H9 (cell line): ENCODE results near the gene PALM2AKAP2. TPM values are rescaled to one million over a fixed set of nuclear protein-coding genes. Genes with fewer than 3 reads are reported as not detected.

Source experiments
- DNase-seq: peaks from one replicate; pipeline ENCODE4 v3.0.0-alpha.2; 2017
- H2AFZ ChIP-seq: one replicate; pipeline ENCODE4 v1.6.1; 2013; ENCODE audit warnings: mild to moderate bottlenecking, low read length, control low read depth, moderate library complexity
- H2AK5ac ChIP-seq: 2 replicates; pipeline ENCODE4 v1.6.1; 2013; ENCODE audit warnings: low read length, control low read depth, mixed read lengths; ENCODE audit not compliant: insufficient read length
- H2BK120ac ChIP-seq: one replicate; pipeline ENCODE4 v1.6.1; 2013; ENCODE audit warnings: low read depth, mild to moderate bottlenecking, low read length, control low read depth, inconsistent platforms; ENCODE audit not compliant: poor library complexity, severe bottlenecking
- H2BK12ac ChIP-seq: 2 replicates; pipeline ENCODE4 v1.6.1; 2013; ENCODE audit warnings: low read length, control low read depth, mixed read lengths, low read depth; ENCODE audit not compliant: insufficient read length
- H2BK15ac ChIP-seq: 2 replicates; pipeline ENCODE4 v1.6.1; 2013; ENCODE audit warnings: low read depth, low read length, control low read depth
- H2BK20ac ChIP-seq: one replicate; pipeline ENCODE4 v1.6.1; 2013; ENCODE audit warnings: low read depth, mild to moderate bottlenecking, low read length, control low read depth, inconsistent platforms; ENCODE audit not compliant: poor library complexity, severe bottlenecking
- H2BK5ac ChIP-seq: 2 replicates; pipeline ENCODE4 v1.6.1; 2013; ENCODE audit warnings: low read length, control low read depth, mixed read lengths; ENCODE audit not compliant: insufficient read length
- H3K14ac ChIP-seq: 2 replicates; pipeline ENCODE4 v1.6.1; 2013; ENCODE audit warnings: low read length, control low read depth; ENCODE audit not compliant: insufficient read depth
- H3K18ac ChIP-seq: 2 replicates; pipeline ENCODE4 v1.6.1; 2013; ENCODE audit warnings: low read depth, mild to moderate bottlenecking, mixed read lengths, low read length, control low read depth; ENCODE audit not compliant: insufficient read length
- H3K23ac ChIP-seq: 2 replicates; pipeline ENCODE4 v1.6.1; 2013; ENCODE audit warnings: low read length, control low read depth, mixed read lengths, low read depth; ENCODE audit not compliant: insufficient read length
- H3K23me2 ChIP-seq: 2 replicates; pipeline ENCODE4 v1.6.1; 2013; ENCODE audit warnings: low read depth, mild to moderate bottlenecking, mixed read lengths, low read length, control low read depth; ENCODE audit not compliant: insufficient read length, poor library complexity, severe bottlenecking
- H3K27ac ChIP-seq: 2 replicates; pipeline ENCODE4 v1.5.1; 2013; ENCODE audit warnings: low read length, control low read depth, mixed read lengths, low read depth; ENCODE audit not compliant: insufficient read length
- H3K27me3 ChIP-seq: 2 replicates; pipeline ENCODE4 v1.6.1; 2013; ENCODE audit warnings: low read length, control low read depth, inconsistent platforms; ENCODE audit not compliant: insufficient read depth
- H3K4ac ChIP-seq: 2 replicates; pipeline ENCODE4 v1.6.1; 2013; ENCODE audit warnings: low read depth, mild to moderate bottlenecking, control low read depth, inconsistent platforms, low read length, moderate library complexity
- H3K4me1 ChIP-seq: 2 replicates; pipeline ENCODE4 v1.6.1; 2013; ENCODE audit warnings: low read length, control low read depth, inconsistent platforms; ENCODE audit not compliant: insufficient read depth
- H3K4me2 ChIP-seq: 2 replicates; pipeline ENCODE4 v1.6.1; 2013; ENCODE audit warnings: low read length, control low read depth, mixed read lengths; ENCODE audit not compliant: insufficient read length, insufficient read depth
- H3K56ac ChIP-seq: 2 replicates; pipeline ENCODE4 v1.6.1; 2013; ENCODE audit warnings: low read depth, mild to moderate bottlenecking, mixed read lengths, low read length, control low read depth; ENCODE audit not compliant: insufficient read length
- H3K79me1 ChIP-seq: 2 replicates; pipeline ENCODE4 v1.6.1; 2013; ENCODE audit warnings: low read depth, mild to moderate bottlenecking, moderate library complexity, low read length, control low read depth, inconsistent platforms; ENCODE audit not compliant: insufficient read depth, poor library complexity, severe bottlenecking
- H3K79me2 ChIP-seq: 2 replicates; pipeline ENCODE4 v1.6.1; 2013; ENCODE audit warnings: low read length, control low read depth, inconsistent platforms; ENCODE audit not compliant: insufficient read depth
- H3K9ac ChIP-seq: 2 replicates; pipeline ENCODE4 v1.6.1; 2013; ENCODE audit warnings: low read length, control low read depth, mixed read lengths; ENCODE audit not compliant: insufficient read length; ENCODE audit errors: extremely low read depth
- H3K9me3 ChIP-seq: one replicate; pipeline ENCODE4 v1.6.1; 2013; ENCODE audit warnings: low read depth, low read length, inconsistent platforms; ENCODE audit not compliant: control insufficient read depth
- H3T11ph ChIP-seq: one replicate; pipeline ENCODE4 v1.6.1; 2013; ENCODE audit warnings: mild to moderate bottlenecking, low read length, control low read depth, inconsistent platforms
- H4K20me1 ChIP-seq: one replicate; pipeline ENCODE4 v1.6.1; 2013; ENCODE audit not compliant: control insufficient read depth, insufficient read length, insufficient read depth
- H4K5ac ChIP-seq: 2 replicates; pipeline ENCODE4 v1.6.1; 2013; ENCODE audit warnings: low read depth, mild to moderate bottlenecking, mixed read lengths, low read length, control low read depth; ENCODE audit not compliant: insufficient read length
- H4K8ac ChIP-seq: replicated peaks from 2 replicates; pipeline ENCODE4 v1.6.1; 2013; ENCODE audit warnings: low read length, control low read depth, mixed read lengths, low read depth; ENCODE audit not compliant: insufficient read length
- H4K91ac ChIP-seq: 2 replicates; pipeline ENCODE4 v1.6.1; 2013; ENCODE audit warnings: low read depth, mild to moderate bottlenecking, moderate library complexity, mixed read lengths, low read length, control low read depth; ENCODE audit not compliant: insufficient read length
- H3K27ac Mint-ChIP-seq, 3 experiments: 2 replicates in 2 of 3; 3 replicates in 1 of 3; pipeline ENCODE4 v1.8.0; 2020 to 2021; ENCODE audit warnings: mixed read lengths in 3 of 3, mild to moderate bottlenecking in 1 of 3, moderate library complexity in 1 of 3
- H3K27me3 Mint-ChIP-seq: 2 replicates; pipeline ENCODE4 v1.8.0; 2021; ENCODE audit warnings: low read depth, mild to moderate bottlenecking, moderate library complexity, mixed read lengths
- H3K36me3 Mint-ChIP-seq, 3 experiments: 2 replicates in 2 of 3; 3 replicates in 1 of 3; pipeline ENCODE4 v1.8.0; 2020 to 2021; ENCODE audit warnings: low read depth in 3 of 3, mixed read lengths in 3 of 3; ENCODE audit not compliant: insufficient read depth in 1 of 3
- H3K4me1 Mint-ChIP-seq, 2 experiments: 2 replicates each; pipeline ENCODE4 v1.8.0; 2020; ENCODE audit warnings: mixed read lengths in 2 of 2
- H3K4me3 Mint-ChIP-seq, 2 experiments: 2 replicates in 1 of 2; 3 replicates in 1 of 2; pipeline ENCODE4 v1.8.0; 2020 to 2021; ENCODE audit warnings: mild to moderate bottlenecking in 2 of 2, mixed read lengths in 2 of 2, moderate library complexity in 1 of 2
- H3K9me3 Mint-ChIP-seq, 2 experiments: 2 replicates in 1 of 2; 3 replicates in 1 of 2; pipeline ENCODE4 v1.8.0; 2020; ENCODE audit warnings: mild to moderate bottlenecking in 2 of 2, mixed read lengths in 2 of 2, moderate library complexity in 1 of 2
- WGBS: extraction: QIAGEN DNeasy Blood & Tissue Kit; methylation state at CpG from one replicate; pipeline ENCODE4 v1.1.7; 2013; ENCODE audit warnings: missing lambda C conversion rate, low lambda C conversion rate, mixed read lengths; ENCODE audit not compliant: insufficient read length; ENCODE audit errors: extremely low coverage; 5-methylcytosine and 5-hydroxymethylcytosine counted together
- total RNA-seq: library from RNA; stranded (reverse); gene quantifications from 2 replicates; pipeline ENCODE4 v1.2.1, GENCODE V29; 2021
- TF ChIP-seq, protein P1 (sequence below): fragments of 200-600 bp; sonication (generic); conservative IDR thresholded peaks from 3 replicates; pipeline ENCODE4 v1.8.0; 2021; ENCODE audit warnings: antibody characterized with exemption, mild to moderate bottlenecking

PALM2AKAP2 gene
- total RNA-seq, 1 experiment from 2014 or later, result 3.6 TPM

- Histone ChIP-seq H3K79me1 (no peaks in the 10 kb centered on the region), H3K18ac (no peak overlapping the region), H3K23ac (no peak overlapping the region), H3K4me2 (no peak overlapping the region), H3K56ac (no peak overlapping the region), H4K20me1 (no peaks in the 10 kb centered on the region), H3T11ph (no peak overlapping the region), H2BK20ac (no peak overlapping the region), H3K4ac (no peak overlapping the region), H2BK5ac (no peak overlapping the region), H4K5ac (no peak overlapping the region), H4K91ac (no peak overlapping the region), H2AFZ (peak overlapping the region; percentile 49), H2BK12ac (no peak overlapping the region), H2AK5ac (no peak overlapping the region), H2BK15ac (no peak overlapping the region), H3K23me2 (no peaks in the 10 kb centered on the region), H4K8ac (no peak overlapping the region), H2BK120ac (no peak overlapping the region), H3K9ac (no peak overlapping the region), H3K27me3 (no peaks in the 10 kb centered on the region), H3K4me1 (peaks cover 3% of the 10 kb centered on the region; the same call in 1 of the 2 replicates), H3K79me2 (no peaks in the 10 kb centered on the region), H3K14ac (peak overlapping the region; percentile 35; the same call in 1 of the 2 replicates), H3K27ac (no peak overlapping the region), H3K9me3 (no peaks in the 10 kb centered on the region)
- no peak overlapping the region for H3K4me3 Mint-ChIP-seq
- H3K27ac Mint-ChIP-seq, result peak overlapping the region in 1 of 3 experiments; percentile 75; a peak in 2 of 7 replicates
- no CpG with 5 or more reads among the region's 7 CpGs for WGBS
- no peaks in the 10 kb centered on the region for H3K36me3 Mint-ChIP-seq
- TF ChIP-seq, protein P1, sequence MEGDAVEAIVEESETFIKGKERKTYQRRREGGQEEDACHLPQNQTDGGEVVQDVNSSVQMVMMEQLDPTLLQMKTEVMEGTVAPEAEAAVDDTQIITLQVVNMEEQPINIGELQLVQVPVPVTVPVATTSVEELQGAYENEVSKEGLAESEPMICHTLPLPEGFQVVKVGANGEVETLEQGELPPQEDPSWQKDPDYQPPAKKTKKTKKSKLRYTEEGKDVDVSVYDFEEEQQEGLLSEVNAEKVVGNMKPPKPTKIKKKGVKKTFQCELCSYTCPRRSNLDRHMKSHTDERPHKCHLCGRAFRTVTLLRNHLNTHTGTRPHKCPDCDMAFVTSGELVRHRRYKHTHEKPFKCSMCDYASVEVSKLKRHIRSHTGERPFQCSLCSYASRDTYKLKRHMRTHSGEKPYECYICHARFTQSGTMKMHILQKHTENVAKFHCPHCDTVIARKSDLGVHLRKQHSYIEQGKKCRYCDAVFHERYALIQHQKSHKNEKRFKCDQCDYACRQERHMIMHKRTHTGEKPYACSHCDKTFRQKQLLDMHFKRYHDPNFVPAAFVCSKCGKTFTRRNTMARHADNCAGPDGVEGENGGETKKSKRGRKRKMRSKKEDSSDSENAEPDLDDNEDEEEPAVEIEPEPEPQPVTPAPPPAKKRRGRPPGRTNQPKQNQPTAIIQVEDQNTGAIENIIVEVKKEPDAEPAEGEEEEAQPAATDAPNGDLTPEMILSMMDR, result no peak
- peaks cover 14% of the 10 kb centered on the region in 2 experiments for H3K4me1 Mint-ChIP-seq
- no peaks in the 10 kb centered on the region for H3K9me3 Mint-ChIP-seq
- H3K27me3 Mint-ChIP-seq, result no peaks in the 10 kb centered on the region; the same call in none of the 2 replicates
- DNase-seq, result no peak
Measured at GRCh38 chr9:109751253-109751652, 28.7 kb upstream of the PALM2AKAP2 start.
